Keratinocyte (primary cell): ENCODE measurements around the gene LCOR.

Experiments
- CTCF ChIP-seq, 3 experiments: IDR thresholded peaks in 1 of 3; conservative IDR thresholded peaks in 1 of 3; optimal IDR thresholded peaks in 1 of 3; 2 replicates in 2 of 3; 3 replicates in 1 of 3; pipeline versions ENCODE3 to v1.5.1; 2011; ENCODE audit warnings: low read length in 3 of 3, mild to moderate bottlenecking in 3 of 3, moderate library complexity in 2 of 3, control low read depth in 1 of 3, inconsistent platforms in 1 of 3; ENCODE audit not compliant: insufficient read depth in 2 of 3; ENCODE audit errors: extremely low read depth in 1 of 3
- EZH2 ChIP-seq: IDR thresholded peaks from one replicate; pipeline ENCODE4 v1.6.1; 2012; ENCODE audit warnings: inconsistent platforms, mild to moderate bottlenecking, low read length, moderate library complexity

GRCh38 chr10:97017474-97017903, 185.4 kb downstream of the LCOR start:
- TF ChIP-seq CTCF (optimal IDR thresholded peaks at IDR 0.05 in 1 of 3, IDR thresholded peaks at IDR 0.05 in 1 of 3, conservative IDR thresholded peaks at IDR 0.05 in 1 of 3; ENCODE audit: extremely low read depth in 1 of 3, insufficient read depth in 2 of 3, low read length in 3 of 3) (no peak), EZH2 (no peak)
